AG08395 (cell line): ENCODE measurements around the gene MRPS34.
A peak's percentile ranks its signal among the peaks of the same experiment; 100 is the strongest.

Experiments used
- DNase-seq: peaks from one replicate; pipeline ENCODE4 v3.0.0; 2012; ENCODE audit warnings: mixed read lengths, low spot score

Gene MRPS34

GRCh38 chr16:1727651-1728624 lies 45.0 kb downstream of the MRPS34 start:
- DNase-seq, result no peak

GRCh38 chr16:1726661-1727502 lies 46.1 kb downstream of the MRPS34 start:
- no peak for DNase-seq

GRCh38 chr16:1724491-1724890 lies 48.4 kb downstream of the MRPS34 start:
- no peak for DNase-seq

GRCh38 chr16:1723450-1724147 lies 49.3 kb downstream of the MRPS34 start:
- DNase-seq, result peak; percentile 64
